ENCODE results near the gene KCNAB3.

Gene KCNAB3

GRCh38 chr17:7894226-7894625, 35.4 kb downstream of the KCNAB3 start:
- DNase-seq (ENCODE audit: insufficient read length) = no peak
- TF ChIP-seq POLR2AphosphoS5 (IDR thresholded peaks at IDR 0.05; ENCODE audit: low read depth, low read length) = no peak
- no peak for TF ChIP-seq TAF1 (IDR thresholded peaks at IDR 0.05; ENCODE audit: borderline replicate concordance, low read depth, low read length)
- no peak for TF ChIP-seq POLR2A (IDR thresholded peaks at IDR 0.05; ENCODE audit: low read depth, low read length)
- FAIRE-seq = no peak

GRCh38 chr17:7893187-7893880, 36.3 kb downstream of the KCNAB3 start:
- FAIRE-seq (no peak), DNase-seq (ENCODE audit: insufficient read length) (no peak)
- TF ChIP-seq TAF1 (IDR thresholded peaks at IDR 0.05; ENCODE audit: borderline replicate concordance, low read depth, low read length) = no peak
- TF ChIP-seq POLR2AphosphoS5 (IDR thresholded peaks at IDR 0.05; ENCODE audit: low read depth, low read length) = no peak
- TF ChIP-seq POLR2A (IDR thresholded peaks at IDR 0.05; ENCODE audit: low read depth, low read length) = no peak

- FAIRE-seq (no peak), DNase-seq (ENCODE audit: insufficient read length) (no peak)
- no peak for TF ChIP-seq POLR2AphosphoS5 (IDR thresholded peaks at IDR 0.05; ENCODE audit: low read depth, low read length)
- TF ChIP-seq TAF1 (IDR thresholded peaks at IDR 0.05; ENCODE audit: borderline replicate concordance, low read depth, low read length) = no peak
- TF ChIP-seq POLR2A (IDR thresholded peaks at IDR 0.05; ENCODE audit: low read depth, low read length) = no peak
Measured at GRCh38 chr17:7889166-7889955, 40.3 kb downstream of the KCNAB3 start.

- FAIRE-seq (no peak), DNase-seq (ENCODE audit: insufficient read length) (no peak)
Measured at GRCh38 chr17:7888184-7888920, 41.3 kb downstream of the KCNAB3 start, which contains the start of gene CHD3. TSS of gene CHD3 (plus strand) at chr17:7888789. CDS start at chr17:7889001, 212 bp downstream.

GRCh38 chr17:7887482-7888183, 42.0 kb downstream of the KCNAB3 start:
- DNase-seq (ENCODE audit: insufficient read length) (peak; percentile 73), FAIRE-seq (peak; percentile 95)
- TF ChIP-seq POLR2AphosphoS5 (IDR thresholded peaks at IDR 0.05; ENCODE audit: low read depth, low read length) (0 out of 2 replicates have a peak, but pooled peaks have one; percentile 25), TAF1 (IDR thresholded peaks at IDR 0.05; ENCODE audit: borderline replicate concordance, low read depth, low read length) (no peak), POLR2A (IDR thresholded peaks at IDR 0.05; ENCODE audit: low read depth, low read length) (peak; percentile 35; the same call in 1 of the 2 replicates)

More at GRCh38 chr17:7888184-7888920, 41.3 kb downstream of the KCNAB3 start, which contains the start of gene CHD3:
- TF ChIP-seq POLR2AphosphoS5 (IDR thresholded peaks at IDR 0.05; ENCODE audit: low read depth, low read length) = no peak
- TF ChIP-seq TAF1 (IDR thresholded peaks at IDR 0.05; ENCODE audit: borderline replicate concordance, low read depth, low read length) = no peak
- no peak for TF ChIP-seq POLR2A (IDR thresholded peaks at IDR 0.05; ENCODE audit: low read depth, low read length)

GRCh38 chr17:7887038-7887481, 42.6 kb downstream of the KCNAB3 start:
- no peak for TF ChIP-seq POLR2A (IDR thresholded peaks at IDR 0.05; ENCODE audit: low read depth, low read length)
- no peak for TF ChIP-seq TAF1 (IDR thresholded peaks at IDR 0.05; ENCODE audit: borderline replicate concordance, low read depth, low read length)
- no peak for TF ChIP-seq POLR2AphosphoS5 (IDR thresholded peaks at IDR 0.05; ENCODE audit: low read depth, low read length)
- DNase-seq (ENCODE audit: insufficient read length) (no peak), FAIRE-seq (no peak)

- FAIRE-seq = no peak
- DNase-seq (ENCODE audit: insufficient read length) = no peak
- no peak for TF ChIP-seq TAF1 (IDR thresholded peaks at IDR 0.05; ENCODE audit: borderline replicate concordance, low read depth, low read length)
- no peak for TF ChIP-seq POLR2AphosphoS5 (IDR thresholded peaks at IDR 0.05; ENCODE audit: low read depth, low read length)
- no peak for TF ChIP-seq POLR2A (IDR thresholded peaks at IDR 0.05; ENCODE audit: low read depth, low read length)
Measured at GRCh38 chr17:7886227-7887037, 43.2 kb downstream of the KCNAB3 start.

GRCh38 chr17:7885367-7886226, 44.1 kb downstream of the KCNAB3 start:
- peak; percentile 53; the same call in 1 of the 2 replicates for TF ChIP-seq POLR2A (IDR thresholded peaks at IDR 0.05; ENCODE audit: low read depth, low read length)
- TF ChIP-seq POLR2AphosphoS5 (IDR thresholded peaks at IDR 0.05; ENCODE audit: low read depth, low read length) = no peak; the same call in 1 of the 2 replicates
- TF ChIP-seq TAF1 (IDR thresholded peaks at IDR 0.05; ENCODE audit: borderline replicate concordance, low read depth, low read length) = no peak
- DNase-seq (ENCODE audit: insufficient read length) (peak; percentile 50), FAIRE-seq (peak; percentile 63)

Data from GM12892 (cell line).